Measurements from ENCODE around the gene GMDS. TPM values are rescaled to one million over a fixed set of nuclear protein-coding genes. Genes with fewer than 3 reads are reported as not detected.

Gene GMDS
- total and polyA plus RNA-seq, 2 donors (not counting 3 experiments of a cell fraction or from before 2014, with no cell fraction given) = 9.8 to 23.5 TPM

- Histone ChIP-seq H3K9ac (replicated peaks; ENCODE audit: extremely low read depth, insufficient read depth, low read length) (no peak overlapping the region), H3K27ac (ENCODE audit: insufficient read depth, low read depth, low read length) (no peak overlapping the region), H3K4me3 (replicated peaks in 1 of 3; ENCODE audit: insufficient read depth in 1 of 3, low read depth in 1 of 3, low read length in 3 of 3) (no peak overlapping the region), H2AFZ (ENCODE audit: low read depth, low read length) (no peak overlapping the region), H3K4me2 (ENCODE audit: insufficient read depth, low read length) (no peak overlapping the region), H3K4me1 (ENCODE audit: control insufficient read depth, extremely low read depth, insufficient read depth, low read length) (no peaks in the 10 kb centered on the region), H3K79me2 (ENCODE audit: control insufficient read depth, insufficient read depth, low read length) (no peaks in the 10 kb centered on the region), H3K9me1 (replicated peaks; ENCODE audit: control insufficient read depth, extremely low read depth, insufficient read depth, low read length) (no peaks in the 10 kb centered on the region), H4K20me1 (replicated peaks; ENCODE audit: control insufficient read depth, extremely low read depth, insufficient read depth, low read length) (no peaks in the 10 kb centered on the region), H3K36me3 (ENCODE audit: control insufficient read depth in 2 of 2, extremely low read depth in 1 of 2, insufficient read depth in 2 of 2, low read length in 2 of 2) (no peaks in the 10 kb centered on the region), H3K27me3 (ENCODE audit: control insufficient read depth in 2 of 2, insufficient read depth in 2 of 2, low read length in 2 of 2) (peaks cover 1 to 3% of the 10 kb centered on the region in 2 experiments), H3K9me3 (replicated peaks; ENCODE audit: control insufficient read depth, insufficient read depth, low read length) (no peaks in the 10 kb centered on the region)
- dilution Hi-C loops (cut with MboI; ENCODE audit: extremely low pct_ligation_motif_present, low sequenced_read_pairs) (no loop called here), intact Hi-C loops (cut with micrococcal nuclease) (no loop called here)
- POLR2A ChIA-PET = no interaction called here
- BruUV-seq (replicated peaks) = no TSS peak
- DNase-seq (ENCODE audit: low read depth, low spot score) (no peak), FAIRE-seq (no peak)
- no peak for TF ChIP-seq MAX (IDR thresholded peaks at IDR 0.05; ENCODE audit: insufficient read depth, insufficient read length)
- TF ChIP-seq POLR2AphosphoS5 (IDR thresholded peaks at IDR 0.05; ENCODE audit: insufficient read depth, low read depth, low read length) = no peak
- no peak for TF ChIP-seq FOS (IDR thresholded peaks at IDR 0.05; ENCODE audit: borderline replicate concordance, insufficient read depth, low read length)
- TF ChIP-seq MYC (IDR thresholded peaks at IDR 0.05; ENCODE audit: low read depth, low read length) = no peak
- no peak for TF ChIP-seq JUN (IDR thresholded peaks at IDR 0.05; ENCODE audit: borderline replicate concordance, insufficient read depth, insufficient read length, low read depth)
- no peak for TF ChIP-seq GATA2 (IDR thresholded peaks at IDR 0.05; ENCODE audit: insufficient read depth, insufficient read length, low read depth, low read length)
- no peak for TF ChIP-seq EZH2 (IDR thresholded peaks at IDR 0.05; ENCODE audit: borderline replicate concordance, low read depth, low read length, severe bottlenecking)
- TF ChIP-seq POLR2A (IDR thresholded peaks at IDR 0.05; ENCODE audit: low read depth, low read length) = no peak
- no peak for TF ChIP-seq CTCF (IDR thresholded peaks at IDR 0.05; ENCODE audit: extremely low read depth in 1 of 2, insufficient read depth in 1 of 2, low read depth in 1 of 2, low read length in 2 of 2)
- CTCF ChIA-PET = interaction anchor here (1.0 to 1.6 kb wide), 2 partner anchors 10 to 18 kb away, joined by 3 read pairs; no protein-coding TSS in a partner anchor
Observed at GRCh38 chr6:1574890-1575209, 670.6 kb downstream of the GMDS start.

All from endothelial cell of umbilical vein (primary cell).